ENCODE results near the gene RASL10A. TPM values are rescaled to one million over a fixed set of nuclear protein-coding genes. Genes with fewer than 3 reads are reported as not detected.

The RASL10A gene
- polyA plus RNA-seq, 3 donors = 0.35 to 2.1 (median 0.50) TPM

GRCh38 chr22:29269731-29270474, 45.6 kb downstream of the RASL10A start:
- no peaks in the 10 kb centered on the region for H3K27me3 ChIP-seq (ENCODE audit: control insufficient read depth in 2 of 2, insufficient read depth in 2 of 2, low read length in 2 of 2)
- Mint-ChIP-seq H3K27ac (peak overlapping the region; percentile 88 to 100 (median 100)), H3K4me3 (peak overlapping the region; percentile 93 to 98), H3K27me3 (ENCODE audit: low read depth in 3 of 3) (peaks cover 0 to 2% (median 0%) of the 10 kb centered on the region in 3 donors), H3K4me1 (peaks cover 46% of the 10 kb centered on the region), H3K36me3 (peaks cover 37 to 40% of the 10 kb centered on the region in 2 donors), H3K9me3 (no peaks in the 10 kb centered on the region)
- no peak for TF ChIP-seq CTCF (IDR thresholded peaks at IDR 0.05)
- peak overlapping the region; percentile 91 for H3K4me2 ChIP-seq (replicated peaks; ENCODE audit: extremely low read depth, low read length, poor library complexity, severe bottlenecking)
- H3K4me1 ChIP-seq (ENCODE audit: control insufficient read depth in 1 of 2, insufficient read depth in 2 of 2, low read length in 2 of 2) = peaks cover 33 to 41% of the 10 kb centered on the region in 2 donors
- no peak overlapping the region for H2AFZ ChIP-seq (ENCODE audit: insufficient read depth, low read depth, low read length, poor library complexity, severe bottlenecking)
- peaks cover 31 to 46% of the 10 kb centered on the region in 2 donors for H3K36me3 ChIP-seq (replicated peaks in 1 of 2; ENCODE audit: control insufficient read depth in 1 of 2, insufficient read depth in 2 of 2, low read length in 2 of 2)
- H3K27ac ChIP-seq (ENCODE audit: low read depth in 1 of 2, low read length in 2 of 2) = peak overlapping the region in 1 of 2 donors; percentile 100
- H3K4me3 ChIP-seq (replicated peaks in 1 of 3; ENCODE audit: low read depth in 2 of 3, low read length in 3 of 3) = peak overlapping the region; percentile 68 to 86 (median 80)
- no peaks in the 10 kb centered on the region for H3K9me3 ChIP-seq (replicated peaks in 1 of 2; ENCODE audit: control insufficient read depth in 1 of 2, insufficient read depth in 1 of 2, low read length in 2 of 2)
- peak overlapping the region; percentile 99 for H3K9ac ChIP-seq (ENCODE audit: insufficient read depth, low read length, poor library complexity, severe bottlenecking)
- WGBS (ENCODE audit: insufficient coverage) = 13% methylated on average over 6 of the region's 13 CpGs
- intact Hi-C loops (cut with micrococcal nuclease) = loop anchor here (5.0 to 10.0 kb wide), 3 partner anchors 32 to 115 kb away; partner anchors contain the start of genes AP1B1 (in 1 of the 2) and GAS2L1 (in 1 of the 2)
- H3K79me2 ChIP-seq (ENCODE audit: insufficient read depth, low read length) = peaks cover 80% of the 10 kb centered on the region
- peak in 1 of 3 donors; percentile 32 for DNase-seq
- peaks cover 65% of the 10 kb centered on the region for H4K20me1 ChIP-seq (ENCODE audit: insufficient read depth, low read length)

- Histone ChIP-seq H3K36me3 (replicated peaks in 1 of 2; ENCODE audit: control insufficient read depth in 1 of 2, insufficient read depth in 2 of 2, low read length in 2 of 2) (peaks cover 28 to 39% of the 10 kb centered on the region in 2 donors), H3K4me2 (replicated peaks; ENCODE audit: extremely low read depth, low read length, poor library complexity, severe bottlenecking) (peak overlapping the region; percentile 91), H3K27ac (ENCODE audit: low read depth in 1 of 2, low read length in 2 of 2) (peak overlapping the region; percentile 86 to 100), H3K9me3 (replicated peaks in 1 of 2; ENCODE audit: control insufficient read depth in 1 of 2, insufficient read depth in 1 of 2, low read length in 2 of 2) (no peaks in the 10 kb centered on the region), H3K9ac (ENCODE audit: insufficient read depth, low read length, poor library complexity, severe bottlenecking) (peak overlapping the region; percentile 99), H4K20me1 (ENCODE audit: insufficient read depth, low read length) (peaks cover 58% of the 10 kb centered on the region), H3K4me3 (replicated peaks in 1 of 3; ENCODE audit: low read depth in 2 of 3, low read length in 3 of 3) (peak overlapping the region; percentile 68 to 86 (median 80)), H3K27me3 (ENCODE audit: control insufficient read depth in 2 of 2, insufficient read depth in 2 of 2, low read length in 2 of 2) (no peaks in the 10 kb centered on the region), H3K4me1 (ENCODE audit: control insufficient read depth in 1 of 2, insufficient read depth in 2 of 2, low read length in 2 of 2) (peaks cover 33 to 41% of the 10 kb centered on the region in 2 donors), H3K79me2 (ENCODE audit: insufficient read depth, low read length) (peaks cover 73% of the 10 kb centered on the region), H2AFZ (ENCODE audit: insufficient read depth, low read depth, low read length, poor library complexity, severe bottlenecking) (no peak overlapping the region)
- peaks cover 34 to 37% of the 10 kb centered on the region in 2 donors for H3K36me3 Mint-ChIP-seq
- no peak for TF ChIP-seq CTCF (IDR thresholded peaks at IDR 0.05)
- H3K27ac Mint-ChIP-seq = peak overlapping the region; percentile 89 to 100 (median 100)
- H3K27me3 Mint-ChIP-seq (ENCODE audit: low read depth in 3 of 3) = peaks cover 0 to 2% (median 0%) of the 10 kb centered on the region in 3 donors
- H3K9me3 Mint-ChIP-seq = no peaks in the 10 kb centered on the region
- WGBS (ENCODE audit: insufficient coverage) = 0% methylated on average over 14 of the region's 14 CpGs
- intact Hi-C loops (cut with micrococcal nuclease) = loop anchor here (5.0 to 10.0 kb wide), 2 partner anchors 33 to 116 kb away; partner anchors contain the start of gene AP1B1 (in 1 of the 2)
- DNase-seq = peak in 1 of 3 donors; percentile 4
- H3K4me3 Mint-ChIP-seq = peak overlapping the region; percentile 93 to 98
- H3K4me1 Mint-ChIP-seq = peaks cover 46% of the 10 kb centered on the region
Observed at GRCh38 chr22:29269230-29269604, 46.3 kb downstream of the RASL10A start.
